HepG2 (cell line): Measurements from ENCODE around the gene TMEM131. TPM values are rescaled to one million over a fixed set of nuclear protein-coding genes. Genes with fewer than 3 reads are reported as not detected.

Experiments
- ATAC-seq: fragments of 200-7000 bp; cut with Tn5 transposase; 3 replicates; pipeline ENCODE4 v1.9.1; 2020; ENCODE audit warnings: mild to moderate bottlenecking, moderate library complexity
- BruUV-seq: library from RNA; stranded (reverse); fragments of 400-500 nt; replicated peaks from 2 replicates; lab custom pipeline; 2021; lab: Mats Ljungman, UMichigan
- CTCF ChIA-PET: fragments of 300-600 bp; formaldehyde crosslinking; extraction: SDS; loops from one replicate; lab custom pipeline; 2021; ENCODE audit warnings: low total read pairs, inconsistent platforms, low intra/inter-chr PET ratio; lab: Yijun Ruan, JAX
- POLR2A ChIA-PET: fragments of 350-600 bp; sonication (Branson Sonifier 250); formaldehyde crosslinking; loops from one replicate; lab custom pipeline; 2020; ENCODE audit warnings: antibody characterized with exemption, inconsistent platforms; lab: Yijun Ruan, JAX
- DNase-seq: peaks from one replicate; pipeline ENCODE4 v3.0.0-alpha.2; 2015; ENCODE audit warnings: low spot score
- FAIRE-seq: peaks from 3 replicates; lab custom pipeline; 2011; peaks lifted over from hg19 to GRCh38; lab: Jason Lieb, UNC
- H2AFZ ChIP-seq: one replicate; pipeline ENCODE4 v1.6.1; 2011; ENCODE audit warnings: low read length, inconsistent platforms
- H3K27ac ChIP-seq: fragments of 300-600 bp; 3 replicates; pipeline ENCODE4 v1.8.0; 2011; ENCODE audit warnings: mixed run types, mild to moderate bottlenecking, mixed read lengths, low read length, inconsistent platforms; ENCODE audit not compliant: insufficient read depth; ENCODE audit errors: extremely low read length
- H3K27me3 ChIP-seq, 2 experiments: fragments of 200-600 bp in 1 of 2; 2 replicates in 1 of 2; 3 replicates in 1 of 2; pipeline versions ENCODE4 v1.6.0 to v1.8.0; 2011; ENCODE audit warnings: low read length in 2 of 2, mild to moderate bottlenecking in 2 of 2, moderate library complexity in 2 of 2, inconsistent platforms in 1 of 2; ENCODE audit not compliant: insufficient read depth in 2 of 2, control insufficient read depth in 1 of 2
- H3K36me3 ChIP-seq, 2 experiments: fragments of 200-600 bp in 1 of 2; replicated peaks in 1 of 2; 2 replicates in 1 of 2; 3 replicates in 1 of 2; pipeline versions ENCODE4 v1.5.1 to v1.8.0; 2011; ENCODE audit warnings: low read length in 2 of 2, inconsistent platforms in 1 of 2; ENCODE audit not compliant: insufficient read depth in 2 of 2, control insufficient read depth in 1 of 2
- H3K4me1 ChIP-seq: 2 replicates; pipeline ENCODE4 v1.5.1; 2012; ENCODE audit warnings: low read length, inconsistent platforms; ENCODE audit not compliant: insufficient read depth
- H3K4me2 ChIP-seq: 2 replicates; pipeline ENCODE4 v1.6.0; 2011; ENCODE audit warnings: low read depth, low read length, inconsistent platforms
- H3K4me3 ChIP-seq, 3 experiments: fragments of 200-600 bp in 1 of 3; sonication (generic), shearing (Covaris generic) in 1 of 3; replicated peaks in 1 of 3; 2 replicates each; pipeline ENCODE4 v1.5.1; 2011 to 2016; ENCODE audit warnings: low read length in 3 of 3, inconsistent platforms in 2 of 3, low read depth in 2 of 3, mild to moderate bottlenecking in 2 of 3, control low read depth in 1 of 3, mixed read lengths in 1 of 3; ENCODE audit not compliant: insufficient read depth in 1 of 3
- H3K79me2 ChIP-seq: one replicate; pipeline ENCODE4 v1.6.1; 2011; ENCODE audit warnings: low read length, inconsistent platforms; ENCODE audit not compliant: insufficient read depth
- H3K9ac ChIP-seq: 2 replicates; pipeline ENCODE4 v1.6.0; 2011; ENCODE audit warnings: mild to moderate bottlenecking, low read depth, low read length, inconsistent platforms; ENCODE audit not compliant: insufficient read depth
- H3K9me3 ChIP-seq: 2 replicates; pipeline ENCODE4 v1.5.1; 2012; ENCODE audit warnings: mild to moderate bottlenecking, low read length
- H4K20me1 ChIP-seq: 2 replicates; pipeline ENCODE4 v1.6.0; 2011; ENCODE audit warnings: inconsistent platforms, mild to moderate bottlenecking, low read length, moderate library complexity; ENCODE audit not compliant: insufficient read depth
- ARID4A ChIP-seq: sonication (generic); formaldehyde crosslinking; IDR thresholded peaks from 2 replicates; pipeline ENCODE4 v1.5.0; 2020; ENCODE audit warnings: mild to moderate bottlenecking, missing genetic modification reagents, borderline replicate concordance
- MAZ ChIP-seq, 2 experiments: sonication (generic) in 1 of 2; formaldehyde crosslinking in 1 of 2; IDR thresholded peaks; 2 replicates each; pipeline versions ENCODE4 v1.5.0 to v1.6.1; 2012 to 2020; ENCODE audit warnings: low read depth in 2 of 2, mild to moderate bottlenecking in 2 of 2, borderline replicate concordance in 1 of 2, improper control_type of control experiment in 1 of 2, low read length in 1 of 2, missing genetic modification reagents in 1 of 2, moderate library complexity in 1 of 2
- WGBS: methylation state at CpG from one replicate; pipeline ENCODE4 v1.1.6; 2017; ENCODE audit warnings: low lambda C conversion rate; 5-methylcytosine and 5-hydroxymethylcytosine counted together
- in situ Hi-C: cut with HindIII; loops from 2 replicates; pipeline ENCODE4 v1.10.0; 2017; ENCODE audit warnings: low pct_unique_long_range_greater_than_20kb; ENCODE audit not compliant: extremely low pct_ligation_motif_present
- intact Hi-C: fragments of 100-400 bp; cut with micrococcal nuclease; formaldehyde crosslinking; loops from one replicate; pipeline ENCODE4 v1.10.0; 2022; ENCODE audit not compliant: unreplicated experiment
- polyA plus RNA-seq, 8 experiments: library from polyadenylated mRNA; depleted of rRNA in 3 of 8; stranded (reverse) in 7 of 8; unstranded in 1 of 8; fragments of >200 nt; fragmentation: Illumina TruSeq in 4 of 8; extraction: Trizol in 4 of 8; gene quantifications; 2 replicates each; pipeline versions ENCODE4 v1.2.1 to v1.2.3, GENCODE V29; 2011 to 2016; ENCODE audit warnings: low read depth in 4 of 8, missing spikeins in 1 of 8, mixed read lengths in 1 of 8; ENCODE audit not compliant: insufficient read depth in 1 of 8
- total RNA-seq, 5 experiments: library from RNA; depleted of rRNA; stranded (reverse); fragments of >200 nt; fragmentation: Illumina TruSeq; extraction: Trizol; gene quantifications; 2 replicates each; pipeline ENCODE4 v1.2.3, GENCODE V29; 2016; ENCODE audit warnings: low read depth in 1 of 5

Gene TMEM131
- total and polyA plus RNA-seq, 2 of the 13 experiments (the other 11 are each of a cell fraction or from before 2014, with no cell fraction given): 17.9 to 19.5 TPM

- Histone ChIP-seq H4K20me1 (no peaks in the 10 kb centered on the region), H2AFZ (no peak overlapping the region), H3K36me3 (peaks cover 8 to 69% of the 10 kb centered on the region in 2 experiments), H3K4me3 (no peak overlapping the region), H3K27ac (no peak overlapping the region), H3K79me2 (no peaks in the 10 kb centered on the region), H3K27me3 (no peaks in the 10 kb centered on the region), H3K4me1 (no peaks in the 10 kb centered on the region), H3K4me2 (no peak overlapping the region)
- in situ Hi-C loops: loop anchor here (5.0 to 10.0 kb wide), 3 partner anchors 346 to 573 kb away; no protein-coding TSS in a partner anchor
- ChIA-PET CTCF (interaction anchor here (3.7 kb wide), 1 partner anchor 461 kb away, joined by 31 read pairs; no protein-coding TSS in a partner anchor), POLR2A (no interaction called here)
- no TSS peak for BruUV-seq
- ATAC-seq (no peak), FAIRE-seq (no peak)
- 92% methylated on average over 4 of the region's 4 CpGs for WGBS
- intact Hi-C loops: no loop called here
- TF ChIP-seq ARID4A (CRISPR knock-in tag): no peak
- TF ChIP-seq MAZ (IDR thresholded peaks at IDR 0.05; ENCODE audit: borderline replicate concordance, low read depth, low read length): no peak
- TF ChIP-seq MAZ (CRISPR knock-in tag; IDR thresholded peaks at IDR 0.05; ENCODE audit: low read depth): no peak
- TF ChIP-seq, all 625 proteins: peak for 0
- H3K9me3 ChIP-seq: no peaks in the 10 kb centered on the region
- no peak overlapping the region for H3K9ac ChIP-seq
- no peak for DNase-seq
These were observed 186.9 kb downstream of the TMEM131 start for GRCh38 chr2:97808816-97809215.
